HCT116 (cell line): ENCODE measurements around the gene STK4.

Source experiments
- EZH2 ChIP-seq: fragments of 200-600 bp; sonication (generic); IDR thresholded peaks from 2 replicates; pipeline ENCODE4 v1.6.1; 2017; ENCODE audit warnings: antibody characterized with exemption, mixed run types
- POLR2A ChIP-seq: IDR thresholded peaks from 2 replicates; pipeline ENCODE4 v1.7.0; 2011; ENCODE audit warnings: borderline replicate concordance; ENCODE audit not compliant: insufficient read depth, insufficient read length; ENCODE audit errors: extremely low read depth
- POLR2AphosphoS5 ChIP-seq: IDR thresholded peaks from 2 replicates; pipeline ENCODE4 v1.6.1; 2011; ENCODE audit warnings: mild to moderate bottlenecking, low read depth, low read length, moderate library complexity
- SRF ChIP-seq: IDR thresholded peaks from 2 replicates; pipeline ENCODE4 v1.6.1; 2012; ENCODE audit warnings: low read depth
- TCF7L2 ChIP-seq: IDR thresholded peaks from 2 replicates; pipeline ENCODE4 v1.7.0; 2011; ENCODE audit warnings: borderline replicate concordance, inconsistent platforms; ENCODE audit not compliant: insufficient read depth, insufficient read length; ENCODE audit errors: extremely low read depth
- ZNF274 ChIP-seq: fragments of 200-500 bp; sonication (Bioruptor generic); IDR thresholded peaks from 2 replicates; pipeline ENCODE4 v1.6.1; 2014; ENCODE audit warnings: mild to moderate bottlenecking, low read depth, low read length, inconsistent platforms
- TF ChIP-seq, protein P1 (sequence below), 3 experiments: fragments of 200-600 bp in 1 of 3; sonication (generic) in 1 of 3; IDR thresholded peaks in 2 of 3; conservative IDR thresholded peaks in 1 of 3; 2 replicates each; pipeline ENCODE4 v1.5.1; 2012 to 2017; ENCODE audit warnings: low read depth in 2 of 3, low read length in 2 of 3, antibody characterized with exemption in 1 of 3, borderline replicate concordance in 1 of 3, control low read depth in 1 of 3, mild to moderate bottlenecking in 1 of 3, mixed read lengths in 1 of 3, mixed run types in 1 of 3, moderate library complexity in 1 of 3; ENCODE audit not compliant: insufficient read depth in 1 of 3
- TF ChIP-seq, protein P2 (sequence below): IDR thresholded peaks from 2 replicates; pipeline ENCODE4 v1.6.1; 2012

GRCh38 chr20:45112754-45113153 is 146.4 kb downstream of the STK4 start:
- no peak for TF ChIP-seq ZNF274
- TF ChIP-seq, protein P1, sequence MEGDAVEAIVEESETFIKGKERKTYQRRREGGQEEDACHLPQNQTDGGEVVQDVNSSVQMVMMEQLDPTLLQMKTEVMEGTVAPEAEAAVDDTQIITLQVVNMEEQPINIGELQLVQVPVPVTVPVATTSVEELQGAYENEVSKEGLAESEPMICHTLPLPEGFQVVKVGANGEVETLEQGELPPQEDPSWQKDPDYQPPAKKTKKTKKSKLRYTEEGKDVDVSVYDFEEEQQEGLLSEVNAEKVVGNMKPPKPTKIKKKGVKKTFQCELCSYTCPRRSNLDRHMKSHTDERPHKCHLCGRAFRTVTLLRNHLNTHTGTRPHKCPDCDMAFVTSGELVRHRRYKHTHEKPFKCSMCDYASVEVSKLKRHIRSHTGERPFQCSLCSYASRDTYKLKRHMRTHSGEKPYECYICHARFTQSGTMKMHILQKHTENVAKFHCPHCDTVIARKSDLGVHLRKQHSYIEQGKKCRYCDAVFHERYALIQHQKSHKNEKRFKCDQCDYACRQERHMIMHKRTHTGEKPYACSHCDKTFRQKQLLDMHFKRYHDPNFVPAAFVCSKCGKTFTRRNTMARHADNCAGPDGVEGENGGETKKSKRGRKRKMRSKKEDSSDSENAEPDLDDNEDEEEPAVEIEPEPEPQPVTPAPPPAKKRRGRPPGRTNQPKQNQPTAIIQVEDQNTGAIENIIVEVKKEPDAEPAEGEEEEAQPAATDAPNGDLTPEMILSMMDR (IDR thresholded peaks at IDR 0.05 in 2 of 3, conservative IDR thresholded peaks at IDR 0.05 in 1 of 3; ENCODE audit: borderline replicate concordance in 1 of 3, insufficient read depth in 1 of 3, low read depth in 2 of 3, low read length in 2 of 3), result no peak
- no peak for TF ChIP-seq POLR2AphosphoS5
- no peak for TF ChIP-seq POLR2A
- TF ChIP-seq, protein P2, sequence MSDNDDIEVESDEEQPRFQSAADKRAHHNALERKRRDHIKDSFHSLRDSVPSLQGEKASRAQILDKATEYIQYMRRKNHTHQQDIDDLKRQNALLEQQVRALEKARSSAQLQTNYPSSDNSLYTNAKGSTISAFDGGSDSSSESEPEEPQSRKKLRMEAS, result no peak
- no peak for TF ChIP-seq TCF7L2
- no peak for TF ChIP-seq EZH2
- TF ChIP-seq SRF, result no peak
